Vagina (tissue), 2 donors: Measurements from ENCODE around the gene POLR2I.

Experiments used
- CTCF ChIP-seq, 3 experiments: fragments of 450-650 bp in 2 of 3; fragments of 200-600 bp in 1 of 3; sonication (generic) in 1 of 3; IDR thresholded peaks; one replicate each; pipeline ENCODE4 v1.5.1; 2017 to 2019; ENCODE audit warnings: antibody characterized with exemption in 3 of 3, mild to moderate bottlenecking in 2 of 3, moderate library complexity in 2 of 3
- POLR2A ChIP-seq, 2 donors: fragments of 450-650 bp; IDR thresholded peaks; one replicate each; pipeline ENCODE4 v1.6.1; 2017; ENCODE audit warnings: antibody characterized with exemption in 2 of 2, mild to moderate bottlenecking in 2 of 2, moderate library complexity in 2 of 2
- POLR2AphosphoS5 ChIP-seq, 2 donors: sonication (generic); formaldehyde crosslinking; IDR thresholded peaks; one replicate each; pipeline ENCODE4 v1.9.0; 2017; ENCODE audit warnings: antibody characterized with exemption in 2 of 2, mild to moderate bottlenecking in 2 of 2, low read depth in 1 of 2; ENCODE audit not compliant: insufficient read depth in 1 of 2

DNA sequence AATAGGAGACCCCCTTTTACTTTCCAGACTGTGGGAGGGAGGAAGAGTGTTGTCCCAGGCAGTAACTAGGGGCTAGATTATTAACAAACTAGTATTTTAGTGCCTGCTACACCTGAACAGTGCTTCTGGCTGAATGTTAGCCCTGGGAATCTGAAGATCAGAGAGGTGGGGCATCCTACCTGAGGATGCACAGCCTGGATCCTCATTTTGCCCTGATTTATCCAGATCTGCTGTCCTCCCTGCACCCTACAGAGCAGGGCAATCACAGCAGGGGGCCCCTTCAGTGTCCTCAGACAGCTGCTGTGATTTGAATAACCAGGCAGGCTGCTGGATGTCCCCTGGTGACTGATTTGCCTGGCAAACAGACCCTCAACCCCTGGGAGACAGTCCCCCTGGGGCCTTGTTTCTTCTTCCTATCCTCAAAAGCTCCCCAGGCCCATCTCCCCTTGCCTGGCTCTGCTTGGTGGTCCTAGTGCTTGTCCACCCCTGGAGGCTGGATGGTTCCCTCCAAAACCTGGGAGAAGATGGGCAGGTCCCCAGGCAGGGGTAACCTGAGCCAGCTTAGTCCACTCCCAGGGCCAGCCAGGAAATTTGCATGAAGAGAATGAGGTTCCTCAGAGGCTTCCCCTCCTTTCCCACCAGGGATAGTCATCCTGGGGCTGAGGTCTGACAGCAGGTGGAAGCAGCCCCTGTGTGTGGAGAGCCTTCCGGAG is 4.0 kb downstream of the POLR2I start, which contains the start of gene OVOL3:
- TF ChIP-seq POLR2AphosphoS5 (IDR thresholded peaks at IDR 0.05; ENCODE audit: insufficient read depth in 1 of 2, low read depth in 1 of 2) = no peak
- TF ChIP-seq POLR2A (IDR thresholded peaks at IDR 0.05) = no peak
- no peak for TF ChIP-seq CTCF (IDR thresholded peaks at IDR 0.05)
